SK-N-SH treated with all-trans-retinoic acid at 6 μM for 48 hours (cell line): ENCODE measurements around the gene CNTN4.
"Not testable (repeated sequence)": the region's sequence is repeated elsewhere in the genome, so short reads cannot be mapped to it uniquely, and the experiment has no call there.

ENCODE experiments used
- ATAC-seq: fragments of 200-7000 bp; cut with Tn5 transposase; 3 replicates; pipeline ENCODE4 v1.9.1; 2020; ENCODE audit warnings: mild to moderate bottlenecking, moderate library complexity
- ARNTL ChIP-seq: fragments of 450-650 bp; formaldehyde crosslinking; IDR thresholded peaks from 2 replicates; pipeline ENCODE4 v1.5.0; 2020; ENCODE audit warnings: low read depth, mild to moderate bottlenecking, moderate library complexity, borderline replicate concordance
- BACH2 ChIP-seq: fragments of 250-450 bp; sonication (Bioruptor Pico); IDR thresholded peaks from 2 replicates; pipeline ENCODE4 v1.9.0; 2021; ENCODE audit warnings: mild to moderate bottlenecking, borderline replicate concordance
- CREB5 ChIP-seq: fragments of 250-450 bp; sonication (Bioruptor Pico); IDR thresholded peaks from 2 replicates; pipeline ENCODE4 v1.5.1; 2020; ENCODE audit warnings: low read depth, mild to moderate bottlenecking, moderate library complexity
- ESRRG ChIP-seq: fragments of 250-450 bp; sonication (Bioruptor Pico); IDR thresholded peaks from 2 replicates; pipeline ENCODE4 v1.6.1; 2021; ENCODE audit warnings: mild to moderate bottlenecking
- GLIS3 ChIP-seq: fragments of 250-450 bp; sonication (Bioruptor Pico); IDR thresholded peaks from 2 replicates; pipeline ENCODE4 v1.5.0; 2020; ENCODE audit warnings: mild to moderate bottlenecking, moderate library complexity
- OSR1 ChIP-seq: fragments of 250-450 bp; sonication (Bioruptor Pico); IDR thresholded peaks from 2 replicates; pipeline ENCODE4 v1.8.0; 2022; ENCODE audit warnings: moderate library complexity, mild to moderate bottlenecking, inconsistent platforms
- PATZ1 ChIP-seq: fragments of 250-450 bp; sonication (Bioruptor Pico); IDR thresholded peaks from 2 replicates; pipeline ENCODE4 v1.8.0; 2020; ENCODE audit warnings: mild to moderate bottlenecking, moderate library complexity, borderline replicate concordance
- PPARA ChIP-seq: fragments of 250-450 bp; sonication (Bioruptor Pico); IDR thresholded peaks from 2 replicates; pipeline ENCODE4 v1.5.0; 2020; ENCODE audit warnings: mild to moderate bottlenecking, borderline replicate concordance
- RARB ChIP-seq: fragments of 250-450 bp; sonication (Bioruptor Pico); IDR thresholded peaks from 2 replicates; pipeline ENCODE4 v1.8.0; 2021; ENCODE audit warnings: mild to moderate bottlenecking, moderate library complexity
- SNAI2 ChIP-seq: fragments of 250-450 bp; sonication (Bioruptor Pico); IDR thresholded peaks from 2 replicates; pipeline ENCODE4 v1.5.0; 2020; ENCODE audit warnings: mild to moderate bottlenecking, moderate library complexity
- TCF4 ChIP-seq: fragments of 250-450 bp; sonication (Bioruptor Pico); IDR thresholded peaks from 2 replicates; pipeline ENCODE4 v1.8.0; 2021; ENCODE audit warnings: mild to moderate bottlenecking, moderate library complexity, borderline replicate concordance
- TOX ChIP-seq: fragments of 250-450 bp; sonication (Bioruptor Pico); IDR thresholded peaks from 2 replicates; pipeline ENCODE4 v1.8.0; 2021; ENCODE audit warnings: mild to moderate bottlenecking, moderate library complexity, borderline replicate concordance
- ZC3H10 ChIP-seq: fragments of 250-450 bp; sonication (Bioruptor Pico); IDR thresholded peaks from 2 replicates; pipeline ENCODE4 v1.5.1; 2021; ENCODE audit warnings: mild to moderate bottlenecking, moderate library complexity
- ZFP3 ChIP-seq: fragments of 250-450 bp; sonication (Bioruptor Pico); IDR thresholded peaks from 2 replicates; pipeline ENCODE4 v1.5.0; 2020; ENCODE audit warnings: mild to moderate bottlenecking, moderate library complexity
- ZFP30 ChIP-seq: fragments of 450-650 bp; formaldehyde crosslinking; IDR thresholded peaks from 2 replicates; pipeline ENCODE4 v1.5.0; 2022; ENCODE audit warnings: mild to moderate bottlenecking, moderate library complexity
- ZNF565 ChIP-seq: fragments of 450-650 bp; formaldehyde crosslinking; conservative IDR thresholded peaks from 2 replicates; pipeline ENCODE4 v1.5.0; 2020; ENCODE audit warnings: low read depth, mild to moderate bottlenecking, moderate library complexity
- ZNF70 ChIP-seq: fragments of 450-650 bp; formaldehyde crosslinking; IDR thresholded peaks from 2 replicates; pipeline ENCODE4 v1.5.0; 2020; ENCODE audit warnings: mild to moderate bottlenecking, moderate library complexity
- TF ChIP-seq, protein P1 (sequence below): fragments of 250-450 bp; sonication (Bioruptor Pico); IDR thresholded peaks from 2 replicates; pipeline ENCODE4 v1.5.0; 2020; ENCODE audit warnings: mild to moderate bottlenecking, moderate library complexity
- TF ChIP-seq, protein P2 (sequence below): fragments of 250-450 bp; sonication (Bioruptor Pico); IDR thresholded peaks from 2 replicates; pipeline ENCODE4 v1.8.0; 2021; ENCODE audit warnings: low read depth, mild to moderate bottlenecking, moderate library complexity, borderline replicate concordance

Gene CNTN4

GRCh38 chr3:2526926-2527325 is 428.3 kb downstream of the CNTN4 start (continued):
- TF ChIP-seq PATZ1 (CRISPR knock-in tag) = no peak
- TF ChIP-seq RARB (CRISPR knock-in tag) = no peak
- TF ChIP-seq ESRRG (CRISPR knock-in tag) = no peak
- TF ChIP-seq TOX (CRISPR knock-in tag) = no peak
- TF ChIP-seq ARNTL (CRISPR knock-in tag) = no peak

GRCh38 chr3:2527328-2527727 is 428.7 kb downstream of the CNTN4 start:
- ATAC-seq = not testable (repeated sequence)

- not testable (repeated sequence) for ATAC-seq
Observed at GRCh38 chr3:2534767-2535166, 436.1 kb downstream of the CNTN4 start.

DNA sequence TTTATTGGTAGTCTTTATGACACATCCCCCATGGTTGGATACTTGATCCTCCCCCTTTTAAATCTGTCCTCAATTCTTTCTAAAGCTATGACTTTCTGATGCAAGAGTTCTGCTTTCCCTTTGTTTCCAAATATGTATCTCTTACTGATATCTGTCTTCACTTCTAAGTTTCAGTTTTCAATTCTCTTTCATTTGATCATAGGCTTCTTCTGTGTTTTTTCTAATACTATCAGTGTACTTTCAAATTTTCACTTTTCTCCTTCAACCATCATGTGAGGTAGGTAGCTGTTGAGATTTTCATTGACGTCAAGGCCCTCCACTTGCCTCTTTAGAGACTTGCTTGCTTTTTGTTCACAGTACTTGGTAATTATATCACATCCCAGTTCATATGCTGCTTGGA is 436.5 kb downstream of the CNTN4 start:
- no peak for ATAC-seq
- TF ChIP-seq ARNTL (CRISPR knock-in tag) (no peak), TCF4 (CRISPR knock-in tag) (no peak), GLIS3 (no peak), PPARA (CRISPR knock-in tag) (no peak), ESRRG (CRISPR knock-in tag) (no peak)
- TF ChIP-seq, all 23 proteins: peak for 0

DNA sequence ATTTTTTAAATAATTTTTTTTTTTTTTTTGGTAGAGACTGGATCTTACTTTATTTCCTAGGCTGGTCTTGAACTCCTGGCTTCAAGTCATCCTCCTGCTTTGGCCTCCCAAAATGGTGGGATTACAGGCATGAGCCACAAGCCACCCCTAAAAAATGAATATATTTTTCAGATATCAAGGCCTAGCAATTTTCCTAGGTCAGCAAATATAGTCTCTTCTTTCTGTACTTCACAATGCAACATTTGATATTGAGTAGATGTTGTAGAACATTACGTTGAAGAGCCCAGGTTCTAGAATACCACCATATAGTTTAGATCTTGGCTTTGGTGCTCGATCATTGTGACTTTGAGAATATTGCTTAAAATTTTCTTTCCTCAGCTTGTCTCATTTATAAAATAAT is 437.9 kb downstream of the CNTN4 start:
- no peak for ATAC-seq
- TF ChIP-seq RARB (CRISPR knock-in tag) (no peak), PPARA (CRISPR knock-in tag) (no peak), TOX (CRISPR knock-in tag) (no peak), CREB5 (CRISPR knock-in tag) (no peak), ESRRG (CRISPR knock-in tag) (no peak), ZFP3 (CRISPR knock-in tag) (no peak), BACH2 (CRISPR knock-in tag) (no peak), ZNF70 (no peak), GLIS3 (no peak), ZFP30 (CRISPR knock-in tag) (no peak), PATZ1 (CRISPR knock-in tag) (no peak), ARNTL (CRISPR knock-in tag) (no peak), OSR1 (CRISPR knock-in tag) (no peak), ZC3H10 (CRISPR knock-in tag) (no peak), SNAI2 (no peak), ZNF565 (no peak)
- TF ChIP-seq, protein P1, sequence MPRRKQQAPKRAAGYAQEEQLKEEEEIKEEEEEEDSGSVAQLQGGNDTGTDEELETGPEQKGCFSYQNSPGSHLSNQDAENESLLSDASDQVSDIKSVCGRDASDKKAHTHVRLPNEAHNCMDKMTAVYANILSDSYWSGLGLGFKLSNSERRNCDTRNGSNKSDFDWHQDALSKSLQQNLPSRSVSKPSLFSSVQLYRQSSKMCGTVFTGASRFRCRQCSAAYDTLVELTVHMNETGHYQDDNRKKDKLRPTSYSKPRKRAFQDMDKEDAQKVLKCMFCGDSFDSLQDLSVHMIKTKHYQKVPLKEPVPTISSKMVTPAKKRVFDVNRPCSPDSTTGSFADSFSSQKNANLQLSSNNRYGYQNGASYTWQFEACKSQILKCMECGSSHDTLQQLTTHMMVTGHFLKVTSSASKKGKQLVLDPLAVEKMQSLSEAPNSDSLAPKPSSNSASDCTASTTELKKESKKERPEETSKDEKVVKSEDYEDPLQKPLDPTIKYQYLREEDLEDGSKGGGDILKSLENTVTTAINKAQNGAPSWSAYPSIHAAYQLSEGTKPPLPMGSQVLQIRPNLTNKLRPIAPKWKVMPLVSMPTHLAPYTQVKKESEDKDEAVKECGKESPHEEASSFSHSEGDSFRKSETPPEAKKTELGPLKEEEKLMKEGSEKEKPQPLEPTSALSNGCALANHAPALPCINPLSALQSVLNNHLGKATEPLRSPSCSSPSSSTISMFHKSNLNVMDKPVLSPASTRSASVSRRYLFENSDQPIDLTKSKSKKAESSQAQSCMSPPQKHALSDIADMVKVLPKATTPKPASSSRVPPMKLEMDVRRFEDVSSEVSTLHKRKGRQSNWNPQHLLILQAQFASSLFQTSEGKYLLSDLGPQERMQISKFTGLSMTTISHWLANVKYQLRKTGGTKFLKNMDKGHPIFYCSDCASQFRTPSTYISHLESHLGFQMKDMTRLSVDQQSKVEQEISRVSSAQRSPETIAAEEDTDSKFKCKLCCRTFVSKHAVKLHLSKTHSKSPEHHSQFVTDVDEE = no peak
- TF ChIP-seq, protein P2, sequence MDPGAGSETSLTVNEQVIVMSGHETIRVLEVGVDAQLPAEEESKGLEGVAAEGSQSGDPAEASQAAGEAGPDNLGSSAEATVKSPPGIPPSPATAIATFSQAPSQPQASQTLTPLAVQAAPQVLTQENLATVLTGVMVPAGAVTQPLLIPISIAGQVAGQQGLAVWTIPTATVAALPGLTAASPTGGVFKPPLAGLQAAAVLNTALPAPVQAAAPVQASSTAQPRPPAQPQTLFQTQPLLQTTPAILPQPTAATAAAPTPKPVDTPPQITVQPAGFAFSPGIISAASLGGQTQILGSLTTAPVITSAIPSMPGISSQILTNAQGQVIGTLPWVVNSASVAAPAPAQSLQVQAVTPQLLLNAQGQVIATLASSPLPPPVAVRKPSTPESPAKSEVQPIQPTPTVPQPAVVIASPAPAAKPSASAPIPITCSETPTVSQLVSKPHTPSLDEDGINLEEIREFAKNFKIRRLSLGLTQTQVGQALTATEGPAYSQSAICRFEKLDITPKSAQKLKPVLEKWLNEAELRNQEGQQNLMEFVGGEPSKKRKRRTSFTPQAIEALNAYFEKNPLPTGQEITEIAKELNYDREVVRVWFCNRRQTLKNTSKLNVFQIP (CRISPR knock-in tag) = no peak
